ENCODE measurements around the gene CLEC17A.
"Not testable (repeated sequence)": the region's sequence is repeated elsewhere in the genome, so short reads cannot be mapped to it uniquely, and the experiment has no call there.

Gene CLEC17A

GRCh38 chr19:14559916-14560775, 22.7 kb upstream of the CLEC17A start:
- no peak for DNase-seq

DNA sequence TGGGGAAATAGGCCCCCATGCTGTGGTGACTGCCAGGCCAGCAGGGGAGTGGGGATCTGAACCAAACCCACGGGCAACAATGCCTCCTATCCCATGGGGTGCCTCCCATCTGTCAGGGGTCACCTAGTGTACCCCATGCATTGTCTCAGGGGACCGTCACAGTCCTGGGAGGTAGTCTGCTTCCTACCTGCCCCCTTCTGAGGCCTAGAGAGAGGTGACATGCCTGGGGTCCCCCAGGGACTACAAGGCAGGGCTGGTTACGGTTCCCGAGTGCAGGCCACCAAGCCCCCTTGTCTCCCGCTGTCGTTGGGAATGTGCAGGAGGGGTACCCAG, 22.1 kb upstream of the CLEC17A start:
- no peak for DNase-seq

- DNase-seq: no peak
Measured at GRCh38 chr19:14561249-14561648, 21.6 kb upstream of the CLEC17A start.

GRCh38 chr19:14561847-14562351, 21.0 kb upstream of the CLEC17A start:
- DNase-seq: peak; percentile 56 to 71

GRCh38 chr19:14562660-14563589, 20.0 kb upstream of the CLEC17A start:
- DNase-seq: no peak

DNA sequence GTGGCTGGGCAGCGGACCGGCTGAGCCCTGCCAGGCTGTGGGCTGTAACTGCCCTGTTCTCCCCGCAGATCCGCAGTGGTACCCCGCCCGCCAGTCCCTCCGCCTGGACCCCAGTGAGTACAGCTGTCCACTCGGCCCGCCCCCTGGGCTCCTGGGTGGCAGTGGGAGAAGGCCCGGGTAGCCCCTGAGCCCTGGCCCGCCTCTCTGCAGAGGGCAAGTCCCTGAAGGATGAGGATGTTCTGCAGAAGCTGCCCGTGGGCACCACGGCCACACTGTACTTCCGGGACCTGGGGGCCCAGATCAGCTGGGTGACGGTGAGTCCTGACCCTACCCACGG, 19.3 kb upstream of the CLEC17A start:
- DNase-seq: no peak

- DNase-seq: no peak
Measured at GRCh38 chr19:14563989-14564651, 18.8 kb upstream of the CLEC17A start.

- not testable (repeated sequence) for DNase-seq
Measured at GRCh38 chr19:14564652-14565297, 18.1 kb upstream of the CLEC17A start.

DNA sequence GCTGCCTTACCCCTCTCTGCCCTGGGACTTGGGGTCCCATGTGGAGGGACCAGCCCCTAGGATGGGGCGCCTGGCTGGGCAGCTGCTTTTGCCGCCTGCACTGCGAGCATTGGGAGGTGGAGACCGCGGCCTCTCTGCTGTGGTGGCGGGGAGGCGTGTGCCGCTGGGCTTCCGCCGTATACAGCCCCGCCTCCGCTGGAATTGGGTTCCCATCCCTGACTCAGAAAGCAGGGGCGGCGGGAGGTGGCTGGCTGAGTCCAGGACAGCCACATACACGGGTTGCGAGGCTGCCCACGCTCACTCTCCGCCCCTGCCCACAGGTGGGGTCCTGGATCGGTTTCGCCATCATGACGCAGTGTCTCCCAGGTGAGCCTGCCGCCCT, 17.6 kb upstream of the CLEC17A start:
- DNase-seq: no peak

GRCh38 chr19:14565765-14566711, 16.8 kb upstream of the CLEC17A start:
- DNase-seq: no peak

GRCh38 chr19:14566712-14567077, 16.2 kb upstream of the CLEC17A start:
- DNase-seq: no peak

- no peak for DNase-seq
Measured at GRCh38 chr19:14567079-14567478, 15.8 kb upstream of the CLEC17A start.

- no peak for DNase-seq
Measured at GRCh38 chr19:14570864-14571527, 11.9 kb upstream of the CLEC17A start.

DNA sequence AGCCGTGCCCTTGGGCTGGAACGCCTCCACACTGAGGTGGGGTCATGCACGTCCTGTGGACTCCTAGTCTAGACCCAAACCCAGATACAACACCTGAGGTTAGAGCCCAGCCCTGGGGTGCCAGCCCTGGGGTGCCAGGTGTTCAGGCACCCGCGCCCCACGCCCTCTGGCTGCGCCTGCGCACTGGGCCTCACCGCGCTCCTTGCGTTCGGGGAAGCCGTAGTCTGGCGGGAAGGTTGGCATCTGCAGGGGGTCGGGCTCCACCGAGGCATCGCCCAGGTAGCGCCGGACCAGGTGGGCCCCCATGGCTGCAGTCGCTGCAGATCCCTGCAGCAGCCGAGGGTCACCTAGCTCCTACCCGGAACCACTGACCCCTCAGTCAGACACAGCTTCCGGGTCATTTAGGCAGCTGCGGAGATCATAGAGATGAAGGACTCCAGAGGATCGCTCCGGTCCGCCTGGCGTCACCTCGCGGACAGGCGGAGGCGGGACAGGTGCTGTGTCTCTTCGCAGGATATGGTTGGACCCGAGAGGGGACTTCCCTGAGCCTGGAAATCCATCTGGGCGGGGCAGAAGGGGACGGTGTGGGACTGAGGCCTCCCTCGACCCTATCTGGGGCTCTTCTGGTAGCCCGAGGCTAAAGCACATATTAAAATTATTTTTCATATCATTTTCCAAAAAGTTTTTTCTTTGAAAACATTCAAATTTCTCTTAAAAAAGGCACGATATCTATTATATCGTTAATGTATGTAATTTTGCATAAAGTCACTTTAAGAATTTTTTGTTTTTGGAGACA, 11.0 kb upstream of the CLEC17A start, which contains the start of gene NDUFB7:
TSS of gene NDUFB7 (minus strand) at position 372 of the 796 bp plus-strand sequence. CDS start at position 306, 66 bp downstream.
- DNase-seq: peak; percentile 90 to 95

DNA sequence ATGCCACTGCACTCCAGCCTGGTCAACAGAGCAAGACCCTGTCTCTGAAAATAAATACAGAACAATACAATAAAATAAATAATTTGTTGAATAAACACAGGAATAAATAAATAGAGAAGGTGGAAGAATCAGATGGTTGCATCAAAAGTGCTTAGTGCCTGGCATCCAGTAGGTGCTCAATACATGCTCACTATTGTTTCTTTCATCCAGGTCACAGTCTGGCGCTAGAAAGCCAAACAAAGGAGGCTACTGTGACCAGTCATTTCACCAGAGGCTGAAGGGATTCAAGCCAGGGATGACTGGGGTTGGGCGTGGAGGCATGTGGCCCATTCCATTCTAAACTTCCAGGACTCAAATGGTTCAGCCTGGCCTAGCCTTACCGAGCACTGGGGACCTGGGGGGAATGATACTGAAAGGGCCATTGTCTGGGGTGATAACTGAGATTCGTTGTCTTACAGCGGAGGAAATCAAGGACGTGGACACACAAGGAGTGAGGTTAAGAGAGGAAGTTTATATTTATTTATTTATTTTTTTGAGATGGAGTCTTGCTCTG, 7.4 kb upstream of the CLEC17A start:
- no peak for DNase-seq

DNA sequence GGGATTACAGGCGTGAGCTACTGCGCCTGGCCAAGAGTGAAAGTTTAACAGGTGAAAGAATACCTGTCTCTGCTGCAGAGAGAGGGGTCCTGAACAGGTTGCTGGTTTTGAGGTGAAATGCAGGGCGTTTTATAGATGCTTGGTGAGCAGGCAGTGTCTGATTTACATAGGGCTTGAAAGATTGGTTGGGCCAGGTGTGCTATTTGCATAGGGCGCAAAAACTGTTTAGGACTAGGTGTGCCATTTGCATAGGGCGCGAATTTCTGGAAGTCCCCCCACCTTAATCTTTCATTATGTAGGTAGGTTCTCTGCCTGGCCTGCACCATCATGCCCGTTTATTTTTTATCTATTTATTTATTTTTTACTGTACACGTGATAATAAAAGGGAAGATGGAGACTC, 6.5 kb upstream of the CLEC17A start:
- DNase-seq: no peak

- DNase-seq: no peak
Measured at GRCh38 chr19:14577264-14577663, 5.6 kb upstream of the CLEC17A start.

GRCh38 chr19:14577885-14578427, 4.9 kb upstream of the CLEC17A start:
- no peak for DNase-seq

GRCh38 chr19:14580623-14581237, 2.2 kb upstream of the CLEC17A start:
- no peak for DNase-seq
